Activated B cell treated with CpG ODN at 0.5 μM for 24 hours (primary cell): Measurements from ENCODE around the gene OR6Q1. TPM values are rescaled to one million over a fixed set of nuclear protein-coding genes. Genes with fewer than 3 reads are reported as not detected.

Source experiments
- ATAC-seq: fragments of 200-7000 bp; cut with Tn5 transposase; one replicate; pipeline ENCODE4 v1.10.0; 2021; ENCODE audit warnings: low read depth, mild to moderate bottlenecking, moderate library complexity
- CTCF ChIA-PET: fragments of 350-600 bp; sonication (Branson Sonifier 250); formaldehyde crosslinking; loops from one replicate; lab custom pipeline; 2021; ENCODE audit warnings: antibody characterized with exemption; lab: Charles Lee
- POLR2A ChIA-PET: fragments of 350-600 bp; sonication (Branson Sonifier 250); formaldehyde crosslinking; loops from one replicate; lab custom pipeline; 2021; ENCODE audit warnings: antibody characterized with exemption; lab: Charles Lee
- DNase-seq: peaks from one replicate; pipeline ENCODE4 v3.0.0; 2022
- H3K27ac Mint-ChIP-seq: one replicate; pipeline ENCODE4 v1.8.0; 2020; ENCODE audit warnings: mixed read lengths
- H3K27me3 Mint-ChIP-seq: one replicate; pipeline ENCODE4 v1.8.0; 2021; ENCODE audit warnings: mixed read lengths
- H3K36me3 Mint-ChIP-seq: one replicate; pipeline ENCODE4 v1.8.0; 2021; ENCODE audit warnings: low read depth, mixed read lengths
- H3K4me1 Mint-ChIP-seq: one replicate; pipeline ENCODE4 v1.8.0; 2021; ENCODE audit warnings: mixed read lengths
- H3K4me3 Mint-ChIP-seq: one replicate; pipeline ENCODE4 v1.8.0; 2020; ENCODE audit warnings: mild to moderate bottlenecking, mixed read lengths
- H3K9me3 Mint-ChIP-seq: one replicate; pipeline ENCODE4 v1.8.0; 2020; ENCODE audit warnings: mixed read lengths
- intact Hi-C: fragments of 100-400 bp; cut with micrococcal nuclease; formaldehyde crosslinking; loops from one replicate; pipeline ENCODE4 v1.15.1; 2024
- total RNA-seq: library from RNA; stranded (reverse); gene quantifications from 2 replicates; pipeline ENCODE4 v1.2.3, GENCODE V29; 2022
- TF ChIP-seq, protein P1 (sequence below): fragments of 200-600 bp; IDR thresholded peaks from one replicate; pipeline ENCODE4 v1.8.0; 2022; ENCODE audit warnings: antibody characterized with exemption, mild to moderate bottlenecking

The OR6Q1 gene
- total RNA-seq, 1 donor from 2014 or later: not detected

DNA sequence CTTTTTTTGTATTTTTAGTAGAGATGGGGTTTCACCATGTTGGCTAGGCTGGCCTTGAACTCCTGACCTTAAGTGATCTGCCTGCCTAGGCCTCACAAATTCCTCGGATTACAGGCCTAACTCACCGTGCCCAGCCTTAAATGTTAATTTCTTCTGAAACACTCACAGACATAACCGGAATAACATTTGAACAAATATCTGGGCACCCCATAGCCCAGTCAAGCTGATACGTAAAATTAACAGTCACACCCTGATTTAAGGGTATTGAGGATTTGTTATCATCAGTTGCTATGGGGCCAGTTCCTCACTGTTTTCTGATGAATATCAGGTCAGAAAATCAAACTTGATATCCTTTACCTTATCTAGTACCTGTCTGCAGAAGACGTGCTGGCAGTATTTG is 30.1 kb upstream of the OR6Q1 start:
- ChIA-PET POLR2A (no interaction called here), CTCF (no interaction called here)
- H3K4me3 Mint-ChIP-seq: no peak overlapping the region
- peaks cover 19% of the 10 kb centered on the region for H3K27me3 Mint-ChIP-seq
- H3K36me3 Mint-ChIP-seq: no peaks in the 10 kb centered on the region
- DNase-seq: no peak
- no peaks in the 10 kb centered on the region for H3K9me3 Mint-ChIP-seq
- intact Hi-C loops: no loop called here
- TF ChIP-seq, protein P1, sequence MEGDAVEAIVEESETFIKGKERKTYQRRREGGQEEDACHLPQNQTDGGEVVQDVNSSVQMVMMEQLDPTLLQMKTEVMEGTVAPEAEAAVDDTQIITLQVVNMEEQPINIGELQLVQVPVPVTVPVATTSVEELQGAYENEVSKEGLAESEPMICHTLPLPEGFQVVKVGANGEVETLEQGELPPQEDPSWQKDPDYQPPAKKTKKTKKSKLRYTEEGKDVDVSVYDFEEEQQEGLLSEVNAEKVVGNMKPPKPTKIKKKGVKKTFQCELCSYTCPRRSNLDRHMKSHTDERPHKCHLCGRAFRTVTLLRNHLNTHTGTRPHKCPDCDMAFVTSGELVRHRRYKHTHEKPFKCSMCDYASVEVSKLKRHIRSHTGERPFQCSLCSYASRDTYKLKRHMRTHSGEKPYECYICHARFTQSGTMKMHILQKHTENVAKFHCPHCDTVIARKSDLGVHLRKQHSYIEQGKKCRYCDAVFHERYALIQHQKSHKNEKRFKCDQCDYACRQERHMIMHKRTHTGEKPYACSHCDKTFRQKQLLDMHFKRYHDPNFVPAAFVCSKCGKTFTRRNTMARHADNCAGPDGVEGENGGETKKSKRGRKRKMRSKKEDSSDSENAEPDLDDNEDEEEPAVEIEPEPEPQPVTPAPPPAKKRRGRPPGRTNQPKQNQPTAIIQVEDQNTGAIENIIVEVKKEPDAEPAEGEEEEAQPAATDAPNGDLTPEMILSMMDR: no peak
- no peak overlapping the region for H3K27ac Mint-ChIP-seq
- no peaks in the 10 kb centered on the region for H3K4me1 Mint-ChIP-seq
- ATAC-seq: no peak

DNA sequence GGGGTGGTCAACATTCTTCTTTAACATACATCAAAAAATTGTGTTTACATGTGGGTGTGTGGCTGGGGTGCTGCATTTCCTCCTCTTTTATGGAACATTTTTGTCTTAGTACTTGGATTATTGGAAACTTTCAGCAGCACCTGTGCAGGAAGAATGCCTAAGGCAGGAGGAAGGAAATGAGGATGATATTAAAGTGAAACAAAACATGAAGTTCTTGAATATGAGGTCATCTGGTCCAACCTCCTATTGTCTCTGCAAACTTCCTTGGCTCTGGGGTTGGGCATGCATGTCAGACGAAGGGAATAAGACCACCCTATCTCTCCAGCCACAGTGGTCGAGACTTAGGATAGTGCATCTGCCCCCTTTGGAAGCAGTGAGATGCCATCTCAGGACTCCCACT is 27.7 kb upstream of the OR6Q1 start:
- Mint-ChIP-seq H3K27ac (no peak overlapping the region), H3K4me3 (no peak overlapping the region), H3K36me3 (no peaks in the 10 kb centered on the region), H3K27me3 (peaks cover 23% of the 10 kb centered on the region), H3K9me3 (no peaks in the 10 kb centered on the region), H3K4me1 (no peaks in the 10 kb centered on the region)
- DNase-seq (no peak), ATAC-seq (no peak)
- TF ChIP-seq, protein P1: no peak
- ChIA-PET POLR2A (no interaction called here), CTCF (no interaction called here)
- intact Hi-C loops: no loop called here

DNA sequence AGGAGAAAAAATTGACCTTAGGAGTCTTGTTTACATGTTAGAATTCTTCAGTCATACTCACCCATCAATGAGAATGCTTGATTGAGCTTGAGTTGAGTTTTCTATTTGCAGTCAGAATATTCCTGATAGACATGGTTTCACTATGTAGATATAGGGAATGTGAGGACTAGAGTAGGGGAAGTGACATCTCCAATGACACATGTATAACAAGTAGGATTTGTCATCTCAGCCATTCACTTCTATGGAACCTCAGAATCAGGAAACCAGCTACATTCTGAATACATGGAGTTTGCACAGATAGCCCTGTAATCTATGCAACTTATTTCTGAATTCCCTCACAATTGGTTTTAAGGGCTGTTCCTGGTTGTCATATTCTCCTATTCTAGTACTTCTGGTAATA is 27.2 kb upstream of the OR6Q1 start:
- H3K4me1 Mint-ChIP-seq: no peaks in the 10 kb centered on the region
- H3K36me3 Mint-ChIP-seq: no peaks in the 10 kb centered on the region
- DNase-seq (no peak), ATAC-seq (no peak)
- H3K27me3 Mint-ChIP-seq: peaks cover 23% of the 10 kb centered on the region
- CTCF ChIA-PET: no interaction called here
- no peak overlapping the region for H3K27ac Mint-ChIP-seq
- no peak overlapping the region for H3K4me3 Mint-ChIP-seq
- intact Hi-C loops: no loop called here
- no peaks in the 10 kb centered on the region for H3K9me3 Mint-ChIP-seq
- TF ChIP-seq, protein P1: no peak
- POLR2A ChIA-PET: no interaction called here

DNA sequence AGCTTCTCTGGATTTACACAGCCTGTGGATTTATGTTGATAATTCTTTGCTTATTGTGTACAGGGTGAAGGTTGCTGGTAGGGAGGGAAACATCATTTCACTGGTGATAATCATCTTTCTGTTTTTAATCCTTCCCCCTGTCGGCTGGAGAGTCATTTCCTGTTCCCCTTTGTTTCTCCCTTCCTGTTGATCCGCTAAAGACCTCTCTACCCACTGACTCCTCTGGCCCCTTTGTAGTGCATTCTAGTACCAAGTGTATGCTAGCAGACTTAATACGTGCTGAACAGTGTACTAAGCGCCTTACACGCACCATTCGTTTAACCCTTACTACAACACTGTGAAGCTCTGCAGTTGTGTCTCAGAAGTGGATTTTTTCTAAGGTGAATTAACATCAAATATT is 26.1 kb upstream of the OR6Q1 start:
- peaks cover 23% of the 10 kb centered on the region for H3K27me3 Mint-ChIP-seq
- DNase-seq: no peak
- H3K36me3 Mint-ChIP-seq: no peaks in the 10 kb centered on the region
- ChIA-PET CTCF (no interaction called here), POLR2A (no interaction called here)
- no peak for ATAC-seq
- no peak overlapping the region for H3K4me3 Mint-ChIP-seq
- H3K4me1 Mint-ChIP-seq: no peaks in the 10 kb centered on the region
- no peak overlapping the region for H3K27ac Mint-ChIP-seq
- TF ChIP-seq, protein P1: no peak
- intact Hi-C loops: no loop called here
- no peaks in the 10 kb centered on the region for H3K9me3 Mint-ChIP-seq

DNA sequence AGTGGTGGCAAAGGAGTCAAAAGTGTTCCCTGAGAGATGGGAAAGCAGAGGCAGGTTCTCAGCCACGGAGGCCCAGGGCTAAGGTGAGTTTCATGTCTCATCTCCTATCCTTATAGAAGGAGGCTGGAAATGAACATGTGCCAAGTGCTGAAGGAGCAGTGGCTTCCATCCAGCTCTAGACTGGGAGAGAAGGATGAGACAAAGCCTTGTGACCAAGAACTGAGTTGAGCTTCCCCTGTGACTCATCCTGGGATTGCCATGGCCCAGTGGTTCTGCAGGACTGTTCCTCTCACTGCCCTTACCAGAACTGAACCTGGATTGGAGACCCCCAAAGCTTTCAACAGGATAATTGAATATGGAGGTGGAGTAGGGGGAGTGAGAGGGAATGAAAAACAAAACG is 23.8 kb upstream of the OR6Q1 start:
- ChIA-PET POLR2A (no interaction called here), CTCF (no interaction called here)
- intact Hi-C loops: no loop called here
- no peak for DNase-seq
- no peak overlapping the region for H3K27ac Mint-ChIP-seq
- H3K4me3 Mint-ChIP-seq: no peak overlapping the region
- no peak for ATAC-seq
- H3K36me3 Mint-ChIP-seq: no peaks in the 10 kb centered on the region
- TF ChIP-seq, protein P1: no peak
- H3K4me1 Mint-ChIP-seq: no peaks in the 10 kb centered on the region
- peaks cover 18% of the 10 kb centered on the region for H3K27me3 Mint-ChIP-seq
- no peaks in the 10 kb centered on the region for H3K9me3 Mint-ChIP-seq
